Rectal smooth muscle tissue (tissue), 1 donor: ENCODE data around the gene CENPF.

Source experiments
- H3K27ac ChIP-seq: one replicate; pipeline ENCODE4 v1.7.0; 2013; ENCODE audit warnings: low read depth, low read length, inconsistent platforms
- H3K27me3 ChIP-seq: one replicate; pipeline ENCODE4 v1.7.0; 2013; ENCODE audit warnings: low read length; ENCODE audit not compliant: control insufficient read depth, insufficient read depth
- H3K36me3 ChIP-seq: one replicate; pipeline ENCODE4 v1.7.0; 2013; ENCODE audit warnings: low read length; ENCODE audit not compliant: control insufficient read depth, insufficient read depth
- H3K4me1 ChIP-seq: one replicate; pipeline ENCODE4 v1.7.0; 2013; ENCODE audit warnings: low read length; ENCODE audit not compliant: control insufficient read depth, insufficient read depth
- H3K4me3 ChIP-seq: one replicate; pipeline ENCODE4 v1.7.0; 2013; ENCODE audit warnings: low read length
- H3K9ac ChIP-seq: one replicate; pipeline ENCODE4 v1.7.0; 2013; ENCODE audit warnings: low read length

The CENPF gene

DNA sequence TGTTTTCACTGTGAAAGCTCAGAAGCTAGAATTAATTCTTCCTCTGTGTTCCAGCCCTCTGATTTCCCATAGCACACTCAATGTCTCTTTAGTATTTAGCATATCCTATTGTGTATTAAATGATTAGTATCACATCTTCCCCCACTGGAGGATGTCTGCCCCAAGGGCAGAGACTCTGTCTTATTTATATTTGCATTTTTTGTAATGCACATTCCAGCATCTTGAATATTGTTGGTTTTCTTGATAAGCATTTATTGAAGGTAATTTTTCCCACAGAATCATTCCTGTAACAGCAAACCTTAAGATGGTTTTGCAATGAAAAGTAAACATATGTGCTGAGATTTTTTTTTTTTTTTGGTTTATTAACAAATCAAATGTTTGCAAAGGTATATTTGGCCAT, 34.1 kb downstream of the CENPF start:
- Histone ChIP-seq H3K27me3 (no peaks in the 10 kb centered on the region), H3K27ac (no peak overlapping the region), H3K9ac (no peak overlapping the region), H3K4me3 (no peak overlapping the region), H3K36me3 (no peaks in the 10 kb centered on the region), H3K4me1 (no peaks in the 10 kb centered on the region)

DNA sequence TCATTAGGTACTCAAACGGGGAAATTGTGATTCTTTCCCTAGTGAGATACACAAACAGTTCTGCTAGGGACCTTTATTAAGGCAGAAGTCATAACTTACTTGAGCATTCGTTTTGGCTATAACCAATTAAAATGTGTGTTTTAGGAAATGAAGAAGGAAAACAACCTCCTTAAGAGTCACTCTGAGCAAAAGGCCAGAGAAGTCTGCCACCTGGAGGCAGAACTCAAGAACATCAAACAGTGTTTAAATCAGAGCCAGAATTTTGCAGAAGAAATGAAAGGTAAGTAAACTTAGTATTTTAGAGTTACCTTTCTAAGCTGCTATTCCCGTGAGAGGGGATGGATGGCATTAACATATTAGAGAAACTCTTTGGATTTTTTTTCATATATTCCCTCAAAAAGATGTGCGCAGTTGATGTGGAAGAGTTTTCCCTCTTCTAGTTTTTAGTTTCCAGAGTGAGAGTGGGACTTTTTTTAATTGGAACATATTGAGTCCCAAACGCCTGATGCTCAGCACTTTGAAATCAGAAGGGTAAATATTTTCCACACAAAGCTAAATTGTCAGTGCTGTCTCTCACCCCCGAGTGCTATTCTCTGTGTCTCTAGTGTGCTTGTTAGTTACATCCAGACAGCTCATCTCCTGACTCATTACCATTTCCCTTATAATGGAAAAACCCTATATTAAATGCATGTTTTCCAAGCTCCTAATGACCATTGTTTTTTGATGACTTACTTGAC, 34.9 kb downstream of the CENPF start:
- Histone ChIP-seq H3K36me3 (no peaks in the 10 kb centered on the region), H3K27me3 (no peaks in the 10 kb centered on the region), H3K4me1 (no peaks in the 10 kb centered on the region), H3K9ac (no peak overlapping the region), H3K4me3 (no peak overlapping the region), H3K27ac (no peak overlapping the region)

DNA sequence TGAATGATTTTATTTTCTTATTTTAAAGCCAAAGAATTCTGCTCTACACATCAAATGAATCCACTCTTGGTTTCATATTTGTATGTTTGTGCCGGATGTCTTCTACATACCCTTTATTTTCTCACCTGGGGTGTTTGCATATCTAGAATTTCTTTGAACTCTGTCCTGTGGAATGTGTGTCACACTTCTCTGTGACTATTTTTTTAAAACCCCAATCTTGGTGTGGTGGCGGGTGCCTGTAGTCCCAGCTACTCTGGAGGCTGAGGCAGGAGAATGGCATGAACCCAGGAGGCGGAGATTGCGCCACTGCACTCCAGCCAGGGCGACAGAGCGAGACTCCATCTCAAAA, 35.4 kb downstream of the CENPF start:
- Histone ChIP-seq H3K27me3 (no peaks in the 10 kb centered on the region), H3K4me1 (no peaks in the 10 kb centered on the region), H3K36me3 (no peaks in the 10 kb centered on the region), H3K9ac (no peak overlapping the region), H3K4me3 (no peak overlapping the region), H3K27ac (no peak overlapping the region)

DNA sequence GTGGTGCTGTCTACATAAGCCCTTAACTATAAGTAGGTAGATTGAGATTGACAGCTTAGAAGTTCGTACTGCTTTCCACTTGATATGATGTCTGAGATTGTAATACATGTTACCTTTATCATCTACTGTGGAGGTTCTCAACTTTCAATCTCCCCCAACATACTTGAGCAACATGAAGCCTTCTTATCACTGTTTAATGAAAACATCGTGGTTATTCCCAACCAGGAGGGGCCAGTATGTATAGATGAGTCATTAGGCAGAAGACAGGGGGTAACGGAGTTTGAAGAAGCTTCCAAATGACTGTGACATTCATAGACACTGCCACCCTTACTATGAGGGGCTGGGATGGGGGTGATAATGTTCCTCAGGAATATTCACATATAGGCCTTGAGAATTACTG, 36.0 kb downstream of the CENPF start:
- H3K36me3 ChIP-seq: no peaks in the 10 kb centered on the region
- H3K27me3 ChIP-seq: no peaks in the 10 kb centered on the region
- H3K4me1 ChIP-seq: no peaks in the 10 kb centered on the region
- H3K4me3 ChIP-seq: no peak overlapping the region
- H3K9ac ChIP-seq: no peak overlapping the region
- no peak overlapping the region for H3K27ac ChIP-seq

GRCh38 chr1:214640431-214641213, 37.6 kb downstream of the CENPF start:
- Histone ChIP-seq H3K9ac (no peak overlapping the region), H3K4me1 (no peaks in the 10 kb centered on the region), H3K27me3 (no peaks in the 10 kb centered on the region), H3K4me3 (no peak overlapping the region), H3K27ac (no peak overlapping the region), H3K36me3 (no peaks in the 10 kb centered on the region)

DNA sequence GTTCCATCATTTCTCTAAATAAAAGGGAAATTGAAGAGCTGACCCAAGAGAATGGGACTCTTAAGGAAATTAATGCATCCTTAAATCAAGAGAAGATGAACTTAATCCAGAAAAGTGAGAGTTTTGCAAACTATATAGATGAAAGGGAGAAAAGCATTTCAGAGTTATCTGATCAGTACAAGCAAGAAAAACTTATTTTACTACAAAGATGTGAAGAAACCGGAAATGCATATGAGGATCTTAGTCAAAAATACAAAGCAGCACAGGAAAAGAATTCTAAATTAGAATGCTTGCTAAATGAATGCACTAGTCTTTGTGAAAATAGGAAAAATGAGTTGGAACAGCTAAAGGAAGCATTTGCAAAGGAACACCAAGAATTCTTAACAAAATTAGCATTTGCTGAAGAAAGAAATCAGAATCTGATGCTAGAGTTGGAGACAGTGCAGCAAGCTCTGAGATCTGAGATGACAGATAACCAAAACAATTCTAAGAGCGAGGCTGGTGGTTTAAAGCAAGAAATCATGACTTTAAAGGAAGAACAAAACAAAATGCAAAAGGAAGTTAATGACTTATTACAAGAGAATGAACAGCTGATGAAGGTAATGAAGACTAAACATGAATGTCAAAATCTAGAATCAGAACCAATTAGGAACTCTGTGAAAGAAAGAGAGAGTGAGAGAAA, 38.4 kb downstream of the CENPF start:
- Histone ChIP-seq H3K9ac (no peak overlapping the region), H3K27me3 (no peaks in the 10 kb centered on the region), H3K4me3 (no peak overlapping the region), H3K36me3 (no peaks in the 10 kb centered on the region), H3K27ac (no peak overlapping the region), H3K4me1 (no peaks in the 10 kb centered on the region)

GRCh38 chr1:214643030-214643429, 40.0 kb downstream of the CENPF start:
- H3K9ac ChIP-seq: no peak overlapping the region
- no peak overlapping the region for H3K4me3 ChIP-seq
- H3K27me3 ChIP-seq: no peaks in the 10 kb centered on the region
- no peak overlapping the region for H3K27ac ChIP-seq
- H3K4me1 ChIP-seq: no peaks in the 10 kb centered on the region
- H3K36me3 ChIP-seq: no peaks in the 10 kb centered on the region

DNA sequence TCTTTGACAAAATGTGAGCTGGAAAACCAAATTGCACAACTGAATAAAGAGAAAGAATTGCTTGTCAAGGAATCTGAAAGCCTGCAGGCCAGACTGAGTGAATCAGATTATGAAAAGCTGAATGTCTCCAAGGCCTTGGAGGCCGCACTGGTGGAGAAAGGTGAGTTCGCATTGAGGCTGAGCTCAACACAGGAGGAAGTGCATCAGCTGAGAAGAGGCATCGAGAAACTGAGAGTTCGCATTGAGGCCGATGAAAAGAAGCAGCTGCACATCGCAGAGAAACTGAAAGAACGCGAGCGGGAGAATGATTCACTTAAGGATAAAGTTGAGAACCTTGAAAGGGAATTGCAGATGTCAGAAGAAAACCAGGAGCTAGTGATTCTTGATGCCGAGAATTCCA, 42.7 kb downstream of the CENPF start:
- H3K4me3 ChIP-seq: no peak overlapping the region
- no peaks in the 10 kb centered on the region for H3K36me3 ChIP-seq
- H3K4me1 ChIP-seq: no peaks in the 10 kb centered on the region
- no peak overlapping the region for H3K9ac ChIP-seq
- H3K27ac ChIP-seq: no peak overlapping the region
- H3K27me3 ChIP-seq: no peaks in the 10 kb centered on the region

GRCh38 chr1:214648801-214649200, 45.8 kb downstream of the CENPF start:
- no peak overlapping the region for H3K27ac ChIP-seq
- no peaks in the 10 kb centered on the region for H3K27me3 ChIP-seq
- H3K9ac ChIP-seq: no peak overlapping the region
- H3K4me1 ChIP-seq: no peaks in the 10 kb centered on the region
- H3K36me3 ChIP-seq: no peaks in the 10 kb centered on the region
- no peak overlapping the region for H3K4me3 ChIP-seq

- Histone ChIP-seq H3K9ac (no peak overlapping the region), H3K4me3 (no peak overlapping the region), H3K27me3 (no peaks in the 10 kb centered on the region), H3K27ac (no peak overlapping the region), H3K4me1 (no peaks in the 10 kb centered on the region), H3K36me3 (no peaks in the 10 kb centered on the region)
These were observed 46.6 kb downstream of the CENPF start for GRCh38 chr1:214649607-214650006.

- Histone ChIP-seq H3K4me1 (no peaks in the 10 kb centered on the region), H3K4me3 (no peak overlapping the region), H3K27ac (no peak overlapping the region), H3K27me3 (no peaks in the 10 kb centered on the region), H3K9ac (no peak overlapping the region), H3K36me3 (no peaks in the 10 kb centered on the region)
These were observed 47.7 kb downstream of the CENPF start for GRCh38 chr1:214650664-214651063.

- Histone ChIP-seq H3K4me1 (no peaks in the 10 kb centered on the region), H3K27me3 (no peaks in the 10 kb centered on the region), H3K9ac (no peak overlapping the region), H3K27ac (no peak overlapping the region), H3K36me3 (no peaks in the 10 kb centered on the region), H3K4me3 (no peak overlapping the region)
These were observed 54.3 kb downstream of the CENPF start for GRCh38 chr1:214657299-214657698.
